SJCRH30 (cell line): ENCODE measurements around the gene PROZ. TPM values are rescaled to one million over a fixed set of nuclear protein-coding genes. Genes with fewer than 3 reads are reported as not detected.
A peak's percentile ranks its signal among the peaks of the same experiment; 100 is the strongest.

Source experiments
- DNase-seq, 2 experiments: peaks; one replicate each; pipeline ENCODE4 v3.0.0-alpha.2; 2015 to 2020
- H3K27ac ChIP-seq: fragments of 250-450 bp; sonication (Bioruptor Pico); 2 replicates; pipeline ENCODE4 v1.5.1; 2020; ENCODE audit warnings: mild to moderate bottlenecking, moderate library complexity
- H3K27me3 ChIP-seq: fragments of 250-450 bp; sonication (Bioruptor Pico); 2 replicates; pipeline ENCODE4 v1.5.1; 2020; ENCODE audit warnings: mild to moderate bottlenecking, moderate library complexity
- H3K36me3 ChIP-seq: fragments of 250-450 bp; sonication (Bioruptor Pico); 2 replicates; pipeline ENCODE4 v1.5.1; 2020; ENCODE audit warnings: mild to moderate bottlenecking, moderate library complexity
- H3K4me1 ChIP-seq: fragments of 250-450 bp; sonication (Bioruptor Pico); 2 replicates; pipeline ENCODE4 v1.5.1; 2020; ENCODE audit warnings: mild to moderate bottlenecking, moderate library complexity
- H3K4me3 ChIP-seq: fragments of 250-450 bp; sonication (Bioruptor Pico); 2 replicates; pipeline ENCODE4 v1.5.1; 2020; ENCODE audit warnings: mild to moderate bottlenecking, moderate library complexity
- H3K9me3 ChIP-seq: fragments of 250-450 bp; sonication (Bioruptor Pico); replicated peaks from 2 replicates; pipeline ENCODE4 v1.5.1; 2020; ENCODE audit warnings: mild to moderate bottlenecking, moderate library complexity
- total RNA-seq: library from RNA; depleted of rRNA; stranded (reverse); fragments of >200 nt; shearing (Covaris generic); gene quantifications from 2 replicates; pipeline ENCODE4 v1.2.3, GENCODE V29; 2014

PROZ gene
- total RNA-seq, 1 experiment from 2014 or later: not detected

DNA sequence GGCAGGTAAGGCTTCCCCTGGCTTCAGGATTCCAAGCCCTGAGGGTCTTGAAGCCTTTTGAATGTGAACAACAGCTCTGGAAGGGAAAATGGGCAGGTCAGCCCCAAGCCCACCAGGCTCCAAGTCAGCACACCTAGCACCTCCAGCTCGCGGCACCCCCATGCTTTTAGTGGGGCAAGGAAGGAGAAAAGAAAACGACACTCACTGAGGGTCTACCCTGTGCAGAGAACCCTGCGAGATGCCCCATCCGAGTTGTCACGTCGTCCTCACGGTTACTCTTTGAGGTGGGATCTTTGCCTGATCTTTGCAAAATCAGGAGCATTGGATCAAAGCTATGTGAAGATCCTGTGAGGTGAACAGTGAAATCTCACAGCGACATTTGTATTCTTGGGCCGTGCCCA is 41.6 kb upstream of the PROZ start:
- no peaks in the 10 kb centered on the region for H3K4me1 ChIP-seq
- H3K36me3 ChIP-seq: no peaks in the 10 kb centered on the region
- no peak overlapping the region for H3K27ac ChIP-seq
- no peaks in the 10 kb centered on the region for H3K27me3 ChIP-seq
- no peaks in the 10 kb centered on the region for H3K9me3 ChIP-seq
- DNase-seq: no peak
- H3K4me3 ChIP-seq: no peak overlapping the region

DNA sequence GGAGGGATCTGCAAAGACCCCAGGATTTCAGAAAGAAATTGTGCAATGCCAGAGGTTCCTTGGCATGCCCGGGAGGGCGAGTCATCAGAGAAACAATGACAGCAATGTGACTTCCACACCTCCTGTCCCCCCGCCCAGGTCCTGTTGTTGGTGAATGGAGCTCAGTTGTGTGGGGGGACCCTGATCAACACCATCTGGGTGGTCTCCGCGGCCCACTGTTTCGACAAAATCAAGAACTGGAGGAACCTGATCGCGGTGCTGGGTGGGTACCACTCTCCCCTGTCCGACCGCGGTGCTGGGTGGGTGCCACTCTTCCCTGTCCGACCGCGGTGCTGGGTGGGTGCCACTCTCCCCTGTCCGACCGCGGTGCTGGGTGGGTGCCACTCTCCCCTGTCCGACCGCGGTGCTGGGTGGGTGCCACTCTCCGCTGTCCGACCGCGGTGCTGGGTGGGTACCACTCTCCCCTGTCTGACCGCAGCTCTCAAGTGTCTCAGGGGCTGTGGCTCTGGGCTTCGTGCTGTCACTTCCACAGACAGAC is 41.0 kb upstream of the PROZ start:
- Histone ChIP-seq H3K27ac (no peak overlapping the region), H3K9me3 (no peaks in the 10 kb centered on the region), H3K4me1 (no peaks in the 10 kb centered on the region), H3K36me3 (no peaks in the 10 kb centered on the region), H3K27me3 (no peaks in the 10 kb centered on the region), H3K4me3 (no peak overlapping the region)
- no peak for DNase-seq

DNA sequence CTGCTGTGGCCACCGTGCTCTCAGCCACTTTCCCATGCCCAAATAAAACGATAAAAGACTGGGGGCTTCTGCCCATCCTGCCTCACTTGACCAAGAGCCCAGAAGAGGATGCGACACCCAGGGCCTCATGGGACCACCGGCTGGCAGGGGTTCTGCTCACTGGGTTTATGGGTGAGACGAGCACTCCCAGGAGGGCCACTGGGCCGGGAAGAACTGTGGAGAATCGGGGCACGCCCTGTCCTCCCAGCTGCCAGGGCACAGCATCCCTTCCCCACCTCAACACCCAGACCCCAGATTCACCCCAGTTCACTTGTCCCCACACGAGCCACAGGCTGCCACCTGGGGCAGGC is 40.6 kb upstream of the PROZ start:
- H3K4me3 ChIP-seq: no peak overlapping the region
- H3K9me3 ChIP-seq: no peaks in the 10 kb centered on the region
- H3K27ac ChIP-seq: no peak overlapping the region
- no peak for DNase-seq
- H3K36me3 ChIP-seq: no peaks in the 10 kb centered on the region
- no peaks in the 10 kb centered on the region for H3K27me3 ChIP-seq
- no peaks in the 10 kb centered on the region for H3K4me1 ChIP-seq

GRCh38 chr13:113118261-113119021 is 40.0 kb upstream of the PROZ start:
- no peak overlapping the region for H3K4me3 ChIP-seq
- no peaks in the 10 kb centered on the region for H3K27me3 ChIP-seq
- no peaks in the 10 kb centered on the region for H3K9me3 ChIP-seq
- no peaks in the 10 kb centered on the region for H3K36me3 ChIP-seq
- no peak for DNase-seq
- no peaks in the 10 kb centered on the region for H3K4me1 ChIP-seq
- no peak overlapping the region for H3K27ac ChIP-seq

DNA sequence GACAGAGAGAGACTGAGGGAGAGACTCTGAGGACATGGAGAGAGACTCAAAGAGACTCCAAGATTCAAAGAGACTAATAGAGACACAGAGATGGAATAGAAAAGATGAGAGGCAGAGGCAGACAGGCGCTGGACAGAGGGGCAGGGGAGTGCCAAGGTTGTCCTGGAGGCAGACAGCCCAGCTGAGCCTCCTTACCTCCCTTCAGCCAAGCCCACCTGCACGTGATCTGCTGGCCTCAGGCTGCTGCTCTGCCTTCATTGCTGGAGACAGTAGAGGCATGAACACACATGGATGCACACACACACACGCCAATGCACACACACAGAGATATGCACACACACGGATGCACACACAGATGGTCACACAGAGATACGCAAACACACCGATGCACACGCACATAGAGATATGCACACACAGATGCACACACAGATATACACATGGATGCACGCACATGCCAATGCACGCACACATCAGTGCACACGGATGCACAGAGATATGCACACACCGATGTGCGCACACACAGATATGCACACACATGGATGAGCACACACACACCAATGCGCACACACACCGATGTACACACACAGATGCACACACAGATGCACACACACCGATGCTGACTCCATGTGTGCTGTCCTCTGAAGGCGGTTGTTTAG is 39.2 kb upstream of the PROZ start:
- no peak overlapping the region for H3K27ac ChIP-seq
- no peaks in the 10 kb centered on the region for H3K4me1 ChIP-seq
- no peak overlapping the region for H3K4me3 ChIP-seq
- H3K27me3 ChIP-seq: no peaks in the 10 kb centered on the region
- no peaks in the 10 kb centered on the region for H3K36me3 ChIP-seq
- H3K9me3 ChIP-seq: no peaks in the 10 kb centered on the region
- DNase-seq: no peak

- no peak for DNase-seq
- Histone ChIP-seq H3K36me3 (no peaks in the 10 kb centered on the region), H3K9me3 (no peaks in the 10 kb centered on the region), H3K4me3 (no peak overlapping the region), H3K27me3 (no peaks in the 10 kb centered on the region), H3K4me1 (no peaks in the 10 kb centered on the region), H3K27ac (no peak overlapping the region)
These were observed 38.6 kb upstream of the PROZ start for GRCh38 chr13:113119822-113120189.

DNA sequence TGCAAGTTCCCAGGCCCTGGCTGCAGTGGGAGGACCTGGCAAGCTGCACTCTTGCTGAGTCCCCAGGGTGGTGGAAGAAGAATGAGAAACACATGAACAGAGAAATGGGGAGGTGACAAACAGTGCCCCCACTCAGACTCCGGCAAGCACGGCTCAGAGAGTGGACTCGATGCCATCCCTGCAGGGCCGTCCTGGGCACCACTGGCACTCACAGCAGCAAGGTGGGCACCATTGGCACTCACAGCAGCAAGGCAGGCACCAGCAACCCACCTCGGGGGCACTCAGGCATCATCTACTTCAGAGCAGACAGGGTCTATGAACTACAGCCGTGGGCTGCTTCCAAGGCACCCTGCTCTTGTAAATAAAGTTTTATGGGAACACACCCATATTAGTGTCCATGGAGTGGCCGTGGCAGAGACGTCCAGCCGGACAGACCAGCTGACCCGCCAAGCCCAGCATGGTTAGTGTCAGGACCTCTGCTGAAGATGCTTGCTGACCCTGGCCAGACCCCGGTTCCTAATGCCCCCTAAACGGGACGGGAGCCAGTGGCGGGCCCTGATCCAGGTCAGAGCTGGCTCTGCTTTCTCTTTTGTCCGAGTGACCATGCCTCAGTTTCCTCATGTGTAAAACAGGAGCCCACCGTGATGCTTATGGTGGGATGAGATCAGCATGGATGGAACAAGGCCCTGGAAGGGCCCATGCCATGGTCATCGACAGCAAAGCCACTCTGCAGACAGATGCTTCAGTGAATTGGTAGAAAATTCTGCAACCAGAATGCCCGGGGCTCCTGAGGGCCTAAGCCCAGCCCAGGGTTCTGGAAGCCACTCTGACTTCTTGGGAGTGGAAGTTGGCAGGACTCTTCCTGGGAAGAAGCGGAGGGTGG is 37.9 kb upstream of the PROZ start:
- Histone ChIP-seq H3K9me3 (no peaks in the 10 kb centered on the region), H3K27ac (no peak overlapping the region)
- no peak for DNase-seq

DNA sequence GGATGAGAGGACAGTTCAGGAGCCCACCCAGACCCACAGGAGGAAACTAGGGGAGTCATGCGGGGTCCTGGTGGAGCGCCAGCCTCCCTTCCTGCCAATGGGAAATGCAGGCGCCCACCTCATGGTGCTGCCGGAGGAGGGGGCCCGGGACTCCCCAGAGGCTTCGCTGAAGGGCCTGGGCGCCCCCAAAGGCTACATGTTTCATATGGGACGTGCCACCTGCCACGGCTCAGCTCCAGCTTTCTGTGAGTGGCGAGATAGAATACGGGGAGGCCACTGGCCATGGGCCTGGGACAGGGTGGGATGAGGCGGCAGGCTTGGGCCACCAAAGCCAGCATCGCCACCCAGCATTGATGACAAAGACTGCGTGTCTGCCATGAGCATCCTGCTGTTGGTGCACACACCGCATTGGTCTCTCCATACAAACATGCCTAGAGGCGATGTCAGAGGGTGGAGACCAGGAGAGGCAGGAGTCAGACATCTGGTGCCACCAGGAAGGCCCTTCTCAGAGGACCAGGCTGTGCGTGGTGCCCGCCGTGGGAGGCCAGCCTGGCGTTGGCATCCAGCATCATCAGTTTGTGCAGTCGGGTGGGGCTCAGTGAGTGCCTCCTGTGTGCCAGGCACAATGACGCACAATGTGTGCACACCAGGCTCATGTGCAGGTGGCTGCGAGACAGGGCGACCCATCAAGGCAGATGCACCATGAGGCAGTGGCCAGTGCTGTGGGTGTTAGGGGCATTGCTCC is 37.1 kb upstream of the PROZ start:
- H3K36me3 ChIP-seq: no peaks in the 10 kb centered on the region
- no peaks in the 10 kb centered on the region for H3K27me3 ChIP-seq
- H3K27ac ChIP-seq: no peak overlapping the region
- H3K4me3 ChIP-seq: no peak overlapping the region
- no peaks in the 10 kb centered on the region for H3K4me1 ChIP-seq
- no peaks in the 10 kb centered on the region for H3K9me3 ChIP-seq
- DNase-seq: no peak

More for the DNA sequence above, 37.9 kb upstream of the PROZ start:
- H3K36me3 ChIP-seq: no peaks in the 10 kb centered on the region
- no peak overlapping the region for H3K4me3 ChIP-seq
- H3K27me3 ChIP-seq: no peaks in the 10 kb centered on the region
- H3K4me1 ChIP-seq: no peaks in the 10 kb centered on the region

DNA sequence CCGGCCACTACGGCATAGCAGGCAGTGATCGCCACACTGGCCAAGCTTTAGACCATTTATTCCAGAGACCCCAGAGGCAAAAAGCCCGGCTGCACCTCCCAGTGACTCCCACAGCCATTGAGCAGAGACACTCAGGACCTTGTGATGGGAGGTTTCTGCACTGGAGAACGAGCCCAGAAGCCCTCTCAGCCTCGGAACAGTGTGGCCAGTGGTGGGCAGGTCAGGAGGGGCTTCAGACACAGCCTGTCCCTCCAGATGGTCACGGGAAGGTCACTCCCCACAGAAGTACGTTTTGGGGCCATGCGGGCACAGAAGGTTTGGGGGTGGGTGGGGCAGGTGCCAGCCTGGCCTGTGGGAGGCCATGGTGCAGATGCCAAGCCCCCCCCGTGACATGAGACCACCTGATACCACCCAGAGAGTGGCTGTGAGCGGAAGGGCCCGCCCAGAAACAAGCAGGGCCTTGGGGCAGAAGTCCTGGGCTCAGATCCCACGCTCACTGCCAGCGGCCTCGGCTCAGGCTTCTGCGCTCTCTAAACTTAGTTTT is 36.4 kb upstream of the PROZ start:
- Histone ChIP-seq H3K9me3 (no peaks in the 10 kb centered on the region), H3K27ac (no peak overlapping the region), H3K4me1 (no peaks in the 10 kb centered on the region), H3K27me3 (no peaks in the 10 kb centered on the region), H3K4me3 (peak overlapping the region; percentile 7; the same call in 1 of the 2 replicates), H3K36me3 (no peaks in the 10 kb centered on the region)
- DNase-seq: no peak

GRCh38 chr13:113122550-113123225 is 35.8 kb upstream of the PROZ start, which contains the start of gene F10:
F10 (plus strand) TSS chr13:113122799; CDS start chr13:113122856, 57 bp downstream.
- Histone ChIP-seq H3K27ac (no peak within 1 kb of the TSS), H3K4me3 (peak within 1 kb of the TSS; percentile 7), H3K27me3 (no peaks in the 10 kb centered on the region), H3K4me1 (no peaks in the 10 kb centered on the region), H3K9me3 (no peaks in the 10 kb centered on the region), H3K36me3 (no peaks in the 10 kb centered on the region)
- peak; percentile 47 to 57 for DNase-seq

DNA sequence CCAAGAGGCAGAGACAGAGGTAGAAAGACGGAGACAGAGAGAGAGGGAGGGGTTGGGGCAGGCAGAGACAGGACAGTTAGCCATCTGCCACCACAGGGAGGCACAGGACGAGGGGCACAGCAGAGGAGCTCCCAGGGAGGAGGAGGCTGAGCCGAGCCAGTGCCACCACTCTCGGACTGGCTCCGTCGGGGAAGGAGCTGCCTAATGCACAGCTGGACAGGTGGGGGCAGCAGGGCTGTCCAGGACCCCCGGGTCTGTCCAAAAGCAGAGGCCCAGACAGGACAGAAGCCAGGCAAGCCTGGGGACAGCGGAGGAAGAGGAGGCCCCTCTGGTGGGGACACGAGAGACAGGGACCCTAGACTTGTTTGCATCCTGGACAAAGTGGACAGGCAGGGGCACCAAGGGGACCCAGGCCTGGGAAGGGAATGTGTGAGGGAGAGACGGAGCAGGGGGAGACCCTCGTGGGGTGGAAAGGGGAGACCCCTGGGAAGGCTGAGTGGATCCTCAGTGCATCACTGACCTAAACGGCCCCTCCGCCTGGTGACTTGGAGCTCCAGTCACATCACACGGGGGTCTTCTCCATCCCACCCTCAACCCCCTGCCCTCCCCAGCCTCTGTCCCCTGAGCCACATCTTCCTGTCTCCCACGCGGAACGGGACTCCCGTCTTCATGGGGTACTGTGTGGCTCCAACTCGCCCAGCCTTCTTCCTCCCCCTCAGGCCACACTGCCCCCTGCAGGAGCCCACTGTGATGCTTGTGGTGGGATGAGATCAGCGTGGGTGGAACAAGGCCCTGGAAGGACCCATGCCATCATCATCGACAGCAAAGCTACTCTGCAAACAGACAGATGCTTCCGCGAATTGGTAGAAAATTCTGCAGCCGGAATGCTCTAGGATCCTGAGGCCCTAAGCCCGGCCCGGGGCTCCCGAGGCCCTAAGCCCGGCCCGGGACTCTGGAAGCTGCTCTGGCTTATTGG is 34.9 kb upstream of the PROZ start:
- Histone ChIP-seq H3K36me3 (no peaks in the 10 kb centered on the region), H3K9me3 (no peaks in the 10 kb centered on the region), H3K4me3 (no peak overlapping the region), H3K27ac (no peak overlapping the region), H3K27me3 (no peaks in the 10 kb centered on the region), H3K4me1 (no peaks in the 10 kb centered on the region)
- DNase-seq: peak in 1 of 2 experiments; percentile 24

DNA sequence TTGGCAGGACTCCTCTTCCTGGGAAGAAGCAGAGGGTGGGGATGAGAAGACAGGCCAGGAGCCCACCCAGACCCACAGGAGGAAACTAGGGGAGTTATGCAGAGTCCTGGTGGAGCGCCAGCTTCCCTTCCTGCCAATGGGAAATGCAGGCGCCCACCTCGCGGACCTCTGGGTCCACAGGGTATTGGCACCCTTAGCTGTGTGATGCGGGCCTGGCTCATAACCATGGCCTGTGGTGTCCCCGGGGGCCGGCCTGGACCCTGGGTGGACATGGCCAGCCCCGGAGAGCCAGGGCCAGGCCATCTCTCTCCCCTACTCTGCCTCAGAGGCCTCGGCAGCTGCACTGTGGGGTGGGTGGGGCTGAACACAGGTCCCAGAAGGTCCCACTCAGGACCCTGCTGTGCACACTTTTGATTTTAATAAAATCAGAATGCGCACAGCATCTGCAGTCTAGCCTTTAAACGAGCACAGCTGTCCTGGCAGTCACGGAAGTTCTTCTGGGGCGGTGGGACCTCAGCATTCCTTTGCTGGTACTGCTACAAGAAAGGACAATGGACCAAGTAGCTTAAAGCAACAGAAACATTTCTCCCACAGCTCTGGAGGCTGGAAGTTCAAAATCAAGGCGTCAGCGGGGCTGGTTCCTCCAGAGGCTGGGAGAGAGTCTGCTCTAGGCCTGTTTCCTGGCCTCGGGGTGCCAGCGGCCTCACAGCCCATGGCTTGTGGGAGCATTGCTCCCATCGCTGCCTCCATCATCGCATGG is 34.1 kb upstream of the PROZ start:
- Histone ChIP-seq H3K9me3 (no peaks in the 10 kb centered on the region), H3K4me1 (no peaks in the 10 kb centered on the region), H3K27ac (no peak overlapping the region), H3K36me3 (no peaks in the 10 kb centered on the region), H3K27me3 (no peaks in the 10 kb centered on the region), H3K4me3 (no peak overlapping the region)
- DNase-seq: no peak
